Measurements from ENCODE around the gene RBBP8.

The RBBP8 gene

DNA sequence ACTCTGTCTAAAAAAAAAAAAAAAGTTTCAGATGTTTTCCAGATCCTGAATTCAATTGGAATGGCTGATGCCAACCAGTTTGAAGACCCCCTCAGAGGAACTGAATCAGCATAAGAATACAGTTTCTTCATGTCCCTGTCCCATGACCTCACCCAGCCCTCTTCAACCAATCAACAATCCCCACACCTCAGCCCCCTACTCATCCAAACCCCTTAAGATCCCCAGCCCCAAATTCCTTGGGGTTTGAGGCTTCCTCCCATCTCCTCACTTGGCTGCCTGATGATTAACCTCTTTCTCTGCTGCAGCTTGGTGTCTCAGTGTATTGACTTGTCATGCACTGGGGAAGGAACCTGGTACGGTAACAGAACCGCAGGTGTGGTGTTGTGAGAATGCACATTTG, 104.5 kb downstream of the RBBP8 start:
- no peaks in the 10 kb centered on the region for H3K4me1 ChIP-seq
- H3K9me3 ChIP-seq: no peaks in the 10 kb centered on the region
- no peak for TF ChIP-seq CTCF (IDR thresholded peaks at IDR 0.05; ENCODE audit: low read depth, low read length)
- DNase-seq: no peak
- no peaks in the 10 kb centered on the region for H3K27me3 ChIP-seq
- H3K36me3 ChIP-seq: no peaks in the 10 kb centered on the region
- no peak overlapping the region for H3K4me3 ChIP-seq (ENCODE audit: low read depth, low read length)

DNA sequence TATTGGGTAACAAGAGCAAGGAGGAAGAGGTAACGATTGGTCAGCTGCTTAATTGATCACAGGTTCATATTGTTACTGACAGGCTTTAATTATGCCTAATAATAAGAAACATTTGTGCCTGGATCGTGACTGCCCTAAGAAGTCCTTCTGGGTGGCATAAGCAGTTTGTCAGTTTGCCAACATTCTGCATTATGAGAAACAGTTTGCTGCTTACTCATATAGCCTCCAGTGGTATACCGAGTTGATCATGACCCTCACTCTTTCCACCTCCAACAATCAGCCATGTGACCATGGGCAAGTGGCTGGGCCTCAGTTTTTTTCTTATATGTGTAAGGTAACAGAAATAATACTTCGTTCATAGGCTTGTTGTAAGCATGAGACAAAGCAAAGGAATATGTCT, 105.6 kb downstream of the RBBP8 start:
- no peak for DNase-seq

DNA sequence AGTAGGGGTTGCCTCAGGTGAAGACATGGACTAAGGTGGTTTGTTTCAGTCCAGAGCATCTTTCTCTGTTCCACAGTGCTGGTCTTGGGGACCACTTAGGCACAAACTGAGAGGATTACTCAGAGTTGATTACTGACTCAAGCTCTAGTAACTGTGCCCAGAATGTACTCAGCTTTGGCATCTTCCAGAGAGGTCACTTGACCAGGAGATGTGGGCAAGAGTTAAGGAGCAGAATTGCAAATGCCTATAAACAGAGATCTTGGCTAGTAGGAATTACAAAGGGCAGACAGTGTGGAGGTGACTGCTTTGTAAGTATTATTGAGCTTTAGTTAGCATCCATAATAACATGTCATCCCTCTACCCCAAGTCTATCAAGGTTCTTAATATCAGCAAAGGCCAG, 109.0 kb downstream of the RBBP8 start:
- H3K36me3 ChIP-seq: no peaks in the 10 kb centered on the region
- no peaks in the 10 kb centered on the region for H3K4me1 ChIP-seq
- no peaks in the 10 kb centered on the region for H3K27me3 ChIP-seq
- no peak for TF ChIP-seq CTCF (IDR thresholded peaks at IDR 0.05; ENCODE audit: low read depth, low read length)
- DNase-seq: no peak
- no peak overlapping the region for H3K4me3 ChIP-seq (ENCODE audit: low read depth, low read length)
- H3K9me3 ChIP-seq: no peaks in the 10 kb centered on the region

More for the DNA sequence above, 105.6 kb downstream of the RBBP8 start:
- no peaks in the 10 kb centered on the region for H3K36me3 ChIP-seq
- H3K27me3 ChIP-seq: no peaks in the 10 kb centered on the region
- no peak for TF ChIP-seq CTCF (IDR thresholded peaks at IDR 0.05; ENCODE audit: low read depth, low read length)
- H3K4me1 ChIP-seq: no peaks in the 10 kb centered on the region
- no peaks in the 10 kb centered on the region for H3K9me3 ChIP-seq
- H3K4me3 ChIP-seq (ENCODE audit: low read depth, low read length): no peak overlapping the region

- Histone ChIP-seq H3K9me3 (no peaks in the 10 kb centered on the region), H3K4me1 (no peaks in the 10 kb centered on the region), H3K36me3 (no peaks in the 10 kb centered on the region), H3K27me3 (no peaks in the 10 kb centered on the region), H3K4me3 (ENCODE audit: low read depth, low read length) (no peak overlapping the region)
- TF ChIP-seq CTCF (IDR thresholded peaks at IDR 0.05; ENCODE audit: low read depth, low read length): no peak
- DNase-seq: no peak
These were observed 110.8 kb downstream of the RBBP8 start for GRCh38 chr18:23043803-23044376.

GRCh38 chr18:23049698-23050373, 116.7 kb downstream of the RBBP8 start:
- Histone ChIP-seq H3K4me3 (ENCODE audit: low read depth, low read length) (no peak overlapping the region), H3K4me1 (no peaks in the 10 kb centered on the region), H3K27me3 (no peaks in the 10 kb centered on the region), H3K9me3 (no peaks in the 10 kb centered on the region), H3K36me3 (no peaks in the 10 kb centered on the region)
- no peak for TF ChIP-seq CTCF (IDR thresholded peaks at IDR 0.05; ENCODE audit: low read depth, low read length)
- no peak for DNase-seq

DNA sequence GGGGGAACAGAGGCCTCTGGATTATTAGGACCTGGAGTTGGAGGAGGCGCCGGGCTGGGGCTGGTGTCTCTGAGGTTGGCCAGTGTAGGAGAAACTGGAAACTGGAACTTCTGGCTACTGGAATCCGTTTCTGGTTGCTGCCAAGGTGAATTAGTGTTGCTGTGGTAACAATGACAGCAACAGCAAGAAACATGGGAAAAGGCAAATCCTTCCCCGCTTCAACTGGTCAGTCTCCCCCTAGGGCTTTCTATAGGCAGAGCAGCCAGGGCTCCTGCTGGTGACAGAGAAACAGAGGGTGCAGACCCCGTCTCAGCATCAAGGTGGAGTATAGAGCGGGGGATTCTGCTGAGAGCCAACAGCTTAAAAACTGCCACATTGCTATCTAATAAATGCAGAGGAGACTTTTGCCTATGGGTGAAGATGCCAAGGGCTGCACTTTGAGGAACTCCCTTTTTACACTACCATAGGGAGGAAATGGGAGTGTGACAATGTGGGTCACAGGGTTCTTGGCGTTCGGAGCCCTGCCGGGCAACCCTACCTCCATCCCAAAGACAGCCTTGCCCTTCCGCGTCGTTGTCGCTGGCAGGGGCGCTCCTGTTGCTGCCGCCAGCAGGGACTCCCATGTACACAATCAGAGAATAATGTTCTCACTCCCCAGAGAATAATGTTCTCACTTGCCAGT, 120.8 kb downstream of the RBBP8 start:
- peak; percentile 50 for TF ChIP-seq CTCF (IDR thresholded peaks at IDR 0.05; ENCODE audit: low read depth, low read length)
- H3K4me1 ChIP-seq: no peaks in the 10 kb centered on the region
- H3K36me3 ChIP-seq: no peaks in the 10 kb centered on the region
- peak; percentile 33 for DNase-seq
- H3K9me3 ChIP-seq: no peaks in the 10 kb centered on the region
- H3K4me3 ChIP-seq (ENCODE audit: low read depth, low read length): no peak overlapping the region
- no peaks in the 10 kb centered on the region for H3K27me3 ChIP-seq

Measured in BE2C (cell line).